Measurements from ENCODE around the gene ETV3. TPM values are rescaled to one million over a fixed set of nuclear protein-coding genes. Genes with fewer than 3 reads are reported as not detected.

The ETV3 gene
- total and polyA plus RNA-seq, 2 of the 13 experiments (the other 11 are each of a cell fraction or from before 2014, with no cell fraction given), result 4.2 to 5.8 TPM

DNA sequence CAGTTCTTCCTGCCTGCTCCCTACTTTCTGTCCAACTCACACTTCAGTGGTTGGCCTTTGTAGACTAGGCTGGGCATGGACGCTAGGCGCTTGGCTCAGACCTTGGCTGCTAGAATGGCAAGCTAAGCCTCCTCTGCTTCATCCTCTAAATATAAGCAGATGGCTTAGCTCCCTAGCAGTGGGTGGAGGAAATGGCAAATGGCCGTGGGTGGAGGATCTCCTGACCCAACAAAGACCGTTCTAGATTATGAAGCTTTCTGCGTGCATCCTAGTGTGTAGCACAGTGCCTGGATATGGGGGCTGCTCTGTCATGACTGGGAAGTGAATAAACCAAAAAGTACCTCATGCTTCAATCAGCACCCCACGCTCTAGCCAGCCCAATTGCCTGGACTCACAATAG, 28.2 kb downstream of the ETV3 start:
- DNase-seq (ENCODE audit: low spot score) (no peak), FAIRE-seq (no peak), ATAC-seq (no peak)
- CTCF ChIA-PET (ENCODE audit: low intra/inter-chr PET ratio, low total read pairs), result no interaction called here
- H4K20me1 ChIP-seq (ENCODE audit: insufficient read depth, low read length), result no peaks in the 10 kb centered on the region
- no peak overlapping the region for H3K4me3 ChIP-seq (replicated peaks in 1 of 3; ENCODE audit: insufficient read depth in 1 of 3, low read depth in 2 of 3, low read length in 3 of 3)
- intact Hi-C loops (cut with micrococcal nuclease; ENCODE audit: unreplicated experiment) (no loop called here), in situ Hi-C loops (cut with HindIII; ENCODE audit: extremely low pct_ligation_motif_present, low pct_unique_long_range_greater_than_20kb) (no loop called here)
- no peaks in the 10 kb centered on the region for H3K79me2 ChIP-seq (ENCODE audit: insufficient read depth, low read length)
- TF ChIP-seq ZNF75D (CRISPR knock-in tag; IDR thresholded peaks at IDR 0.05; ENCODE audit: borderline replicate concordance), result no peak
- no peak for TF ChIP-seq ZMYM2 (CRISPR knock-in tag; IDR thresholded peaks at IDR 0.05)
- no peak for TF ChIP-seq ZNF781 (CRISPR knock-in tag; IDR thresholded peaks at IDR 0.05; ENCODE audit: borderline replicate concordance, not compliant biosample characterization)
- no peak for TF ChIP-seq ZNF160 (CRISPR knock-in tag; IDR thresholded peaks at IDR 0.05)
- no peak for TF ChIP-seq ZSCAN12 (CRISPR knock-in tag; IDR thresholded peaks at IDR 0.05)
- no peak for TF ChIP-seq HOXA5 (CRISPR knock-in tag; IDR thresholded peaks at IDR 0.05)
- TF ChIP-seq, protein P1, sequence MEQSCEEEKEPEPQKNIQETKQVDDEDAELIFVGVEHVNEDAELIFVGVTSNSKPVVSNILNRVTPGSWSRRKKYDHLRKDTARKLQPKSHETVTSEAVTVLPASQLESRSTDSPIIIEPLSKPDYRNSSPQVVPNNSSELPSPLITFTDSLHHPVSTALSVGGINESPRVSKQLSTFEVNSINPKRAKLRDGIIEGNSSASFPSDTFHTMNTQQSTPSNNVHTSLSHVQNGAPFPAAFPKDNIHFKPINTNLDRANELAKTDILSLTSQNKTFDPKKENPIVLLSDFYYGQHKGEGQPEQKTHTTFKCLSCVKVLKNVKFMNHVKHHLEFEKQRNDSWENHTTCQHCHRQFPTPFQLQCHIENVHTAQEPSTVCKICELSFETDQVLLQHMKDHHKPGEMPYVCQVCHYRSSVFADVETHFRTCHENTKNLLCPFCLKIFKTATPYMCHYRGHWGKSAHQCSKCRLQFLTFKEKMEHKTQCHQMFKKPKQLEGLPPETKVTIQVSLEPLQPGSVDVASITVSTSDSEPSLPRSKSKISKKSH (CRISPR knock-in tag; IDR thresholded peaks at IDR 0.05; ENCODE audit: borderline replicate concordance), result no peak
- TF ChIP-seq ZNF556 (CRISPR knock-in tag; IDR thresholded peaks at IDR 0.05; ENCODE audit: borderline replicate concordance), result no peak
- no peak for TF ChIP-seq ZBTB7B (CRISPR knock-in tag; IDR thresholded peaks at IDR 0.05)
- TF ChIP-seq, protein P2, sequence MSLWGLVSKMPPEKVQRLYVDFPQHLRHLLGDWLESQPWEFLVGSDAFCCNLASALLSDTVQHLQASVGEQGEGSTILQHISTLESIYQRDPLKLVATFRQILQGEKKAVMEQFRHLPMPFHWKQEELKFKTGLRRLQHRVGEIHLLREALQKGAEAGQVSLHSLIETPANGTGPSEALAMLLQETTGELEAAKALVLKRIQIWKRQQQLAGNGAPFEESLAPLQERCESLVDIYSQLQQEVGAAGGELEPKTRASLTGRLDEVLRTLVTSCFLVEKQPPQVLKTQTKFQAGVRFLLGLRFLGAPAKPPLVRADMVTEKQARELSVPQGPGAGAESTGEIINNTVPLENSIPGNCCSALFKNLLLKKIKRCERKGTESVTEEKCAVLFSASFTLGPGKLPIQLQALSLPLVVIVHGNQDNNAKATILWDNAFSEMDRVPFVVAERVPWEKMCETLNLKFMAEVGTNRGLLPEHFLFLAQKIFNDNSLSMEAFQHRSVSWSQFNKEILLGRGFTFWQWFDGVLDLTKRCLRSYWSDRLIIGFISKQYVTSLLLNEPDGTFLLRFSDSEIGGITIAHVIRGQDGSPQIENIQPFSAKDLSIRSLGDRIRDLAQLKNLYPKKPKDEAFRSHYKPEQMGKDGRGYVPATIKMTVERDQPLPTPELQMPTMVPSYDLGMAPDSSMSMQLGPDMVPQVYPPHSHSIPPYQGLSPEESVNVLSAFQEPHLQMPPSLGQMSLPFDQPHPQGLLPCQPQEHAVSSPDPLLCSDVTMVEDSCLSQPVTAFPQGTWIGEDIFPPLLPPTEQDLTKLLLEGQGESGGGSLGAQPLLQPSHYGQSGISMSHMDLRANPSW (CRISPR knock-in tag; IDR thresholded peaks at IDR 0.05; ENCODE audit: borderline replicate concordance), result no peak
- TF ChIP-seq GLI4 (CRISPR knock-in tag; IDR thresholded peaks at IDR 0.05; ENCODE audit: borderline replicate concordance), result no peak
- no peak overlapping the region for H3K27ac ChIP-seq (ENCODE audit: extremely low read length, insufficient read depth, low read length)
- peaks cover 19 to 86% of the 10 kb centered on the region in 2 experiments; a peak in 4 of 5 replicates for H3K27me3 ChIP-seq (ENCODE audit: control insufficient read depth in 1 of 2, insufficient read depth in 2 of 2, low read length in 2 of 2)
- H3K36me3 ChIP-seq (replicated peaks in 1 of 2; ENCODE audit: control insufficient read depth in 1 of 2, insufficient read depth in 2 of 2, low read length in 2 of 2), result no peaks in the 10 kb centered on the region
- no peak overlapping the region for H2AFZ ChIP-seq (ENCODE audit: low read length)
- no peak overlapping the region for H3K9ac ChIP-seq (ENCODE audit: insufficient read depth, low read depth, low read length)
- H3K9me3 ChIP-seq (ENCODE audit: low read length), result no peaks in the 10 kb centered on the region
- no peaks in the 10 kb centered on the region for H3K4me1 ChIP-seq (ENCODE audit: insufficient read depth, low read length)
- 50% methylated on average over 6 of the region's 6 CpGs for WGBS (ENCODE audit: low lambda C conversion rate)
- POLR2A ChIA-PET, result interaction anchor here (0.6 to 1.1 kb wide), 2 partner anchors 15 to 150 kb away, joined by 3 read pairs; no protein-coding TSS in a partner anchor
- H3K4me2 ChIP-seq (ENCODE audit: low read depth, low read length), result no peak overlapping the region
- BruUV-seq (replicated peaks), result no TSS peak
